ENCODE data around the gene LRRC10B.

DNA sequence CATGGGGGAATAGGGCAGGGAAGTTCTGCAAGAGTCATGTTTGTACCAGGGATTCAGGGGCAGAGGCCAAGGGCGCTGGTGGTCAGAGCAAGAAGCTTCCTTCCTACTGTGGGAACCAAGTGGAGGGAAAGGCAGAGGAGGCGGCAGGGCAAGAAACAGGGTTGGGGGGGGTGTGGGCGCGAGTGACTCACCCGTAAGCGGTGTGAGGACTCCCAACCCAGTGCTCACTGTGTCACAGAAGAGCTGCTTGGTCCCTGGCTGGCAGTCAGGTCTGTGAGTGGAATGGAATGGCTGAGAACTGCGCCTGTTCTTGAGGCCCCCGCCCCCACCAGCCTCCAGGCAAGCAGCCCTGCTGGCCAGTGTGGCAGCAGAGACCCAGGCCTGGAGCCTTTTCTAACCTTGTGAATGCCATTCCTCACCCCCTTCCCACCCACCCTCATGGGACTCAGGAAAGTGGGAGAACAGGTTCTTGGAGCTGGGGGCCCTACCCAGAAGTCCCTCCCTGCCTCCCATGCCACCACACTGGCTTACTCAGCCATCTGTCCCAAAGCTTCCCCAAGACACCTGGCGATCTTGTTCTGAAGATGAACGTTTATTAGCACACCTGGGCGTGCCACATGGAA lies 4.7 kb downstream of the LRRC10B start:
- TF ChIP-seq, protein P1, sequence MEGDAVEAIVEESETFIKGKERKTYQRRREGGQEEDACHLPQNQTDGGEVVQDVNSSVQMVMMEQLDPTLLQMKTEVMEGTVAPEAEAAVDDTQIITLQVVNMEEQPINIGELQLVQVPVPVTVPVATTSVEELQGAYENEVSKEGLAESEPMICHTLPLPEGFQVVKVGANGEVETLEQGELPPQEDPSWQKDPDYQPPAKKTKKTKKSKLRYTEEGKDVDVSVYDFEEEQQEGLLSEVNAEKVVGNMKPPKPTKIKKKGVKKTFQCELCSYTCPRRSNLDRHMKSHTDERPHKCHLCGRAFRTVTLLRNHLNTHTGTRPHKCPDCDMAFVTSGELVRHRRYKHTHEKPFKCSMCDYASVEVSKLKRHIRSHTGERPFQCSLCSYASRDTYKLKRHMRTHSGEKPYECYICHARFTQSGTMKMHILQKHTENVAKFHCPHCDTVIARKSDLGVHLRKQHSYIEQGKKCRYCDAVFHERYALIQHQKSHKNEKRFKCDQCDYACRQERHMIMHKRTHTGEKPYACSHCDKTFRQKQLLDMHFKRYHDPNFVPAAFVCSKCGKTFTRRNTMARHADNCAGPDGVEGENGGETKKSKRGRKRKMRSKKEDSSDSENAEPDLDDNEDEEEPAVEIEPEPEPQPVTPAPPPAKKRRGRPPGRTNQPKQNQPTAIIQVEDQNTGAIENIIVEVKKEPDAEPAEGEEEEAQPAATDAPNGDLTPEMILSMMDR (IDR thresholded peaks at IDR 0.05; ENCODE audit: poor library complexity) = no peak
- TF ChIP-seq EZH2 (IDR thresholded peaks at IDR 0.05; ENCODE audit: borderline replicate concordance) (no peak), EZH2phosphoT487 (IDR thresholded peaks at IDR 0.05; ENCODE audit: low read depth, severe bottlenecking, unreplicated experiment) (no peak)
